Adrenal gland (tissue), 5 donors: ENCODE results near the gene MARCHF10.

ENCODE experiments used
- CTCF ChIP-seq, 6 experiments: fragments of 450-650 bp in 4 of 6; fragments of 200-600 bp in 2 of 6; sonication (generic) in 1 of 6; IDR thresholded peaks; 1 replicate in 5 of 6; 2 replicates in 1 of 6; pipeline versions ENCODE4 v1.5.1 to v1.8.0; 2016 to 2021; ENCODE audit warnings: antibody characterized with exemption in 6 of 6, mild to moderate bottlenecking in 2 of 6, moderate library complexity in 1 of 6
- POLR2A ChIP-seq, 2 donors: fragments of 450-650 bp; IDR thresholded peaks; one replicate each; pipeline ENCODE4 v1.6.1; 2017; ENCODE audit warnings: antibody characterized with exemption in 2 of 2, mild to moderate bottlenecking in 2 of 2, moderate library complexity in 1 of 2
- donor health status: DM: no; HTN: no; CAD: no.

GRCh38 chr17:62782730-62783270, 25.3 kb downstream of the MARCHF10 start:
- no peak for TF ChIP-seq CTCF (IDR thresholded peaks at IDR 0.05)
- no peak for TF ChIP-seq POLR2A (IDR thresholded peaks at IDR 0.05)
